Activated T-helper 2 cell treated with anti-CD3 and anti-CD28 coated beads, Interferon-gamma antibody, Interleukin-2, Interleukin-4, amounts not matched to agents 10 μg/mL and 5 μg/mL and 100 μg/mL, durations not matched to agents 14 hours and 24 hours and 36 hours (primary cell): ENCODE results near the gene MMP12. TPM values are rescaled to one million over a fixed set of nuclear protein-coding genes. Genes with fewer than 3 reads are reported as not detected.

ENCODE experiments used
- DNase-seq: peaks from one replicate; pipeline ENCODE4 v3.0.0; 2021; ENCODE audit warnings: low spot score
- H3K27ac Mint-ChIP-seq: one replicate; pipeline ENCODE4 v1.8.0; 2021; ENCODE audit warnings: mixed read lengths
- H3K27me3 Mint-ChIP-seq: one replicate; pipeline ENCODE4 v1.8.0; 2021; ENCODE audit warnings: low read depth, mixed read lengths
- H3K36me3 Mint-ChIP-seq: one replicate; pipeline ENCODE4 v1.8.0; 2021; ENCODE audit warnings: low read depth, mixed read lengths
- H3K4me1 Mint-ChIP-seq: one replicate; pipeline ENCODE4 v1.8.0; 2021; ENCODE audit warnings: low read depth, mixed read lengths
- H3K4me3 Mint-ChIP-seq: one replicate; pipeline ENCODE4 v1.8.0; 2021; ENCODE audit warnings: low read depth, mild to moderate bottlenecking, moderate library complexity, mixed read lengths
- H3K9me3 Mint-ChIP-seq: one replicate; pipeline ENCODE4 v1.8.0; 2021; ENCODE audit warnings: mixed read lengths
- intact Hi-C: fragments of 100-400 bp; cut with micrococcal nuclease; formaldehyde crosslinking; loops from one replicate; pipeline ENCODE4 v1.15.1; 2023
- total RNA-seq: library from RNA; stranded (reverse); gene quantifications from 2 replicates; pipeline ENCODE4 v1.2.3, GENCODE V29; 2022

The MMP12 gene
- total RNA-seq, 1 donor from 2014 or later = not detected

DNA sequence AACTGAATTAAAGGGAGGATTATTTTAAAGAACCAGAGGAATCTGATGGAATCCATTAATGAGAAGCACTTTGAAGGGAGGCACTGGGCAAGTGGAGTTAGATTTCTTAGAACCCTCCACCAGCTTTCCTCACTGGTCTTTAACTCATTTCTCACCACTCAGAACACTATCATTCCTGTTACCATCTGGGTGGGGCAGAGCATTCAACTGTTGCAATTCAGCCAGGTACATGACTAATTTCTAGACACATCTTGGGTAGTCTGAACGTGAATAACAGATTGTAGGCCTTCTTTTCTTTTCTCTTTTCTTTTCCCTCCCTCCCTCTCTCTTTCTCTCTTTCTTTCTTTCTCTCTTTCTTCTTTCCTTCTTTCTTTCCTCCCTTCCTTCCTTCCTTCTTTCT, 61.3 kb downstream of the MMP12 start:
- Mint-ChIP-seq H3K27ac (no peak overlapping the region), H3K27me3 (no peaks in the 10 kb centered on the region), H3K9me3 (peaks cover 5% of the 10 kb centered on the region), H3K4me3 (no peak overlapping the region), H3K4me1 (no peaks in the 10 kb centered on the region), H3K36me3 (no peaks in the 10 kb centered on the region)
- intact Hi-C loops = no loop called here
- DNase-seq = no peak

Other genes starting within 250 kb of the MMP12 start
- gene MMP20, start 249.7 kb downstream of the MMP12 start, total RNA-seq = not detected in 2 replicates
- gene MMP27, start 169.2 kb downstream of the MMP12 start, total RNA-seq = not detected in 2 replicates
- gene MMP8, start 150.0 kb downstream of the MMP12 start, total RNA-seq = not detected in 2 replicates
- not detected in 2 replicates for gene MMP10, start 94.4 kb downstream of the MMP12 start, total RNA-seq
- gene MMP1, start 76.8 kb downstream of the MMP12 start, total RNA-seq = not detected in 2 replicates
- not detected in 2 replicates for gene MMP3, start 31.4 kb downstream of the MMP12 start, total RNA-seq
- not detected in 2 replicates for gene MMP13, start 80.8 kb upstream of the MMP12 start, total RNA-seq
- gene DCUN1D5, start 217.2 kb upstream of the MMP12 start, total RNA-seq = 59.7 and 66.6 TPM in 2 replicates
- 0.46 and 0.67 TPM in 2 replicates for gene DYNC2H1, start 234.4 kb upstream of the MMP12 start, total RNA-seq